ENCODE data around the gene HHATL. TPM values are rescaled to one million over a fixed set of nuclear protein-coding genes. Genes with fewer than 3 reads are reported as not detected.
A peak's percentile ranks its signal among the peaks of the same experiment; 100 is the strongest.

HHATL gene
- total RNA-seq, 1 donor from 2014 or later, result not detected

DNA sequence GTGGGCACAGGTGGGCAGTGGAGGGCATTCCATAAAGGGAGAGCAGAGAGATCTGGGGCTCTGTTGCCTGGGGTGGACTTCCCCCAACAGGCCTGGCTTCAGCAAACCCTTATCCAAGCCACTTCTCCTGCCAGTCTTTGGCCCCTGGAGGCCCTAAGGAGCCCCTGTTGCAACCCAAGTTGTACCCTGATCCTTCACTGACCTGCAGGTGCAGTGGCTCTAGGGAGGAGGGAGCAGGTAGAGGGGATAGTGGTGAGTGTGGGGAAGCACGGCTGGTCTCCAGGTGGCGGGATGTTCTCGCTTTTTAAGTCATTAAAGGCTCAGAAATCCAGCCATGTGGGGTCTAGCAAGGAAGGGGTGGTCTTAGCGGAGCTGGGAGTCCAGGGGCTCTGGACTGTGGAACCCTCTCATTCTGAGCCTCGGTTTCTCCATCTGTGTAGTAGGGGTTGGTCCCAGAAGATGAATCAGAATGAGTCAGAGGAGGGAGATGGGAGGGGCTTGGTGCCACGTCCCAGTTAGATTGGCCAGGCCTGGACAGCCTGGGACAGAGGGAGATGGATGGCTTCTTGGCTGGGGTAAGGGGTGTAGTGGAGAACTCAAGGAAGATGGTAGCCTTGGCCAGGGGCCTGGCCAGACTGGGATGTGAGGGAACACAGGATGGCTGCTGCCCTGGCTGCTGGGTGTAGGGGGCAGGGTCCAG lies 46.5 kb downstream of the HHATL start:
- Mint-ChIP-seq H3K4me3 (ENCODE audit: low read depth) (peak overlapping the region; percentile 53), H3K36me3 (ENCODE audit: insufficient read depth) (peaks cover 2% of the 10 kb centered on the region), H3K27ac (peak overlapping the region; percentile 64), H3K27me3 (no peaks in the 10 kb centered on the region), H3K9me3 (ENCODE audit: low read depth) (no peaks in the 10 kb centered on the region), H3K4me1 (ENCODE audit: low read depth) (peaks cover 13% of the 10 kb centered on the region)
- DNase-seq (ENCODE audit: low spot score, unreplicated experiment), result no peak
- TF ChIP-seq, protein P1, sequence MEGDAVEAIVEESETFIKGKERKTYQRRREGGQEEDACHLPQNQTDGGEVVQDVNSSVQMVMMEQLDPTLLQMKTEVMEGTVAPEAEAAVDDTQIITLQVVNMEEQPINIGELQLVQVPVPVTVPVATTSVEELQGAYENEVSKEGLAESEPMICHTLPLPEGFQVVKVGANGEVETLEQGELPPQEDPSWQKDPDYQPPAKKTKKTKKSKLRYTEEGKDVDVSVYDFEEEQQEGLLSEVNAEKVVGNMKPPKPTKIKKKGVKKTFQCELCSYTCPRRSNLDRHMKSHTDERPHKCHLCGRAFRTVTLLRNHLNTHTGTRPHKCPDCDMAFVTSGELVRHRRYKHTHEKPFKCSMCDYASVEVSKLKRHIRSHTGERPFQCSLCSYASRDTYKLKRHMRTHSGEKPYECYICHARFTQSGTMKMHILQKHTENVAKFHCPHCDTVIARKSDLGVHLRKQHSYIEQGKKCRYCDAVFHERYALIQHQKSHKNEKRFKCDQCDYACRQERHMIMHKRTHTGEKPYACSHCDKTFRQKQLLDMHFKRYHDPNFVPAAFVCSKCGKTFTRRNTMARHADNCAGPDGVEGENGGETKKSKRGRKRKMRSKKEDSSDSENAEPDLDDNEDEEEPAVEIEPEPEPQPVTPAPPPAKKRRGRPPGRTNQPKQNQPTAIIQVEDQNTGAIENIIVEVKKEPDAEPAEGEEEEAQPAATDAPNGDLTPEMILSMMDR (IDR thresholded peaks at IDR 0.05; ENCODE audit: unreplicated experiment), result no peak

DNA sequence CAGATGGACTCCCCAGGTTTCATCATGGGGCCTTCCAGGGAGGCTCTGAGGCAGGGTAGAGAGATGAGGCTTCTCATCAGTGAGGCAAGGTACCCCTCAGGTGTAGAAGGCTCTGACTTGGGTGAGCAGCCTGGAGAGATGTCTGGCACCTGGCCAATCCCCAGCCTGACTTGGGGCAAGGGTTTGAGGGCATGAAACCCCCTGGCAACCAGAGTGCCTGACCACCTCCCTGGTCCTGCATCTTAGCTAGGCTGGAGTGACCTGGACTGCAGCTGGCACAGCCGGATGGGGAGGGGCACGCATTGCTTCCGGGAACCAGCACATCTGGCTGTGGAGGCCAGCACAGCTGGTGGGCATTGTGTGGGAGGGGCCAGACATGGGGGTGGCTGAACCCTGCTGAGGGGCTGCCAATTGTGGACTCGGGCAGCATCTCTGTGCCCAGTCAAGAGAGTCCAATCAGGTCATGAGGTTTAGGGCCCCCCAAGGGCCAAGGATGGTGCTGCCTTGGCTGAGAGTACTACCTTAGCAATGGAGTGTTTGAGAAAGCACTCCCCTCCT lies 47.2 kb downstream of the HHATL start:
- TF ChIP-seq, protein P1 (IDR thresholded peaks at IDR 0.05; ENCODE audit: unreplicated experiment), result no peak
- H3K4me3 Mint-ChIP-seq (ENCODE audit: low read depth), result peak overlapping the region; percentile 54
- H3K27me3 Mint-ChIP-seq, result no peaks in the 10 kb centered on the region
- DNase-seq (ENCODE audit: low spot score, unreplicated experiment), result no peak
- no peak overlapping the region for H3K27ac Mint-ChIP-seq
- peaks cover 13% of the 10 kb centered on the region for H3K4me1 Mint-ChIP-seq (ENCODE audit: low read depth)
- H3K9me3 Mint-ChIP-seq (ENCODE audit: low read depth), result no peaks in the 10 kb centered on the region
- H3K36me3 Mint-ChIP-seq (ENCODE audit: insufficient read depth), result peaks cover 2% of the 10 kb centered on the region

DNA sequence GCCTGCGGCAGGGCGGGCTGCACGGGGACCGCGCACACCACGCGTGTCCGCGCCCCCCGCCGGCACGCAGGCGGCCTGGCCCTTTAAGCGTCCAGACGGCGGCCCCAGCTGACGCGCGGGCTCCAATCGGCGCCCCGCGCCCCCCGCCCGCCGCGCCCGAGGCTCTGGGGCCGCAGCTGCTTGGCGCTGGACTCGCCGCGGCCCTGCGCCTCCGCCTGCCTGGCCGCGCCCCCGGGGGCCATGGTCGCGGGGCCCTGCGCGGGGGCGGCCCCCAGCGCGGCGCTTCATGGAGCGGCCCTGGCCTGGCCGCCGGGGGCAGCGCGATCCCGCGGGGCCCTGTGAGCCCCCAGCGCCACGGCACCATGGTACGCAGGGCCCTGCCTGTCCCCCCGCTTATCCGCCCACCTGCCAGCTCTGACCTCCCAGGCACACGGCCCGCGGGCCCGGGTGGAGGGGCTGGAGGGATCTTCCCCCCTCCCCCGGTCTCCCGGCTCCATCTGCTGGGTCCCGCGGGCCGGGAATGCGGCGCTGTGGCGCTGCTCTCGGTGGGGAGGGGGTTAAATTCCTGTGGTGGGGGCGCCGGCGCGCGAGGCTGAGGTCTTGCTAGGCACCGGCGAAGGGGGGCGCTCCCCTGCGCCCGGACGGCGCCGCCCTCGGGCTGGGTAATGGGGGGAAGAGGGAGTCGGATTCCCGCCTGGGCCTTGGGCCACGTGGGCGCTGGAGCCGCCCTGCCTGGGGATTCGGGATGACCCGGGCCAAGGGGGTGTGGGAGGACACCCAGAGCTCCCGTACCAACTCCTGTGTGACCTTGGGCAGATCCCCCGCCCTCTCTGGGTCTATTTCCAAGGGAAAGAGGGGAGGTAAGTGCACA lies 48.0 kb downstream of the HHATL start:
- H3K4me1 Mint-ChIP-seq (ENCODE audit: low read depth), result peaks cover 13% of the 10 kb centered on the region
- peak overlapping the region; percentile 54 for H3K4me3 Mint-ChIP-seq (ENCODE audit: low read depth)
- no peaks in the 10 kb centered on the region for H3K9me3 Mint-ChIP-seq (ENCODE audit: low read depth)
- no peaks in the 10 kb centered on the region for H3K27me3 Mint-ChIP-seq
- DNase-seq (ENCODE audit: low spot score, unreplicated experiment), result peak; percentile 57
- H3K36me3 Mint-ChIP-seq (ENCODE audit: insufficient read depth), result no peaks in the 10 kb centered on the region
- TF ChIP-seq, protein P1 (IDR thresholded peaks at IDR 0.05; ENCODE audit: unreplicated experiment), result peak; percentile 42
- no peak overlapping the region for H3K27ac Mint-ChIP-seq

DNA sequence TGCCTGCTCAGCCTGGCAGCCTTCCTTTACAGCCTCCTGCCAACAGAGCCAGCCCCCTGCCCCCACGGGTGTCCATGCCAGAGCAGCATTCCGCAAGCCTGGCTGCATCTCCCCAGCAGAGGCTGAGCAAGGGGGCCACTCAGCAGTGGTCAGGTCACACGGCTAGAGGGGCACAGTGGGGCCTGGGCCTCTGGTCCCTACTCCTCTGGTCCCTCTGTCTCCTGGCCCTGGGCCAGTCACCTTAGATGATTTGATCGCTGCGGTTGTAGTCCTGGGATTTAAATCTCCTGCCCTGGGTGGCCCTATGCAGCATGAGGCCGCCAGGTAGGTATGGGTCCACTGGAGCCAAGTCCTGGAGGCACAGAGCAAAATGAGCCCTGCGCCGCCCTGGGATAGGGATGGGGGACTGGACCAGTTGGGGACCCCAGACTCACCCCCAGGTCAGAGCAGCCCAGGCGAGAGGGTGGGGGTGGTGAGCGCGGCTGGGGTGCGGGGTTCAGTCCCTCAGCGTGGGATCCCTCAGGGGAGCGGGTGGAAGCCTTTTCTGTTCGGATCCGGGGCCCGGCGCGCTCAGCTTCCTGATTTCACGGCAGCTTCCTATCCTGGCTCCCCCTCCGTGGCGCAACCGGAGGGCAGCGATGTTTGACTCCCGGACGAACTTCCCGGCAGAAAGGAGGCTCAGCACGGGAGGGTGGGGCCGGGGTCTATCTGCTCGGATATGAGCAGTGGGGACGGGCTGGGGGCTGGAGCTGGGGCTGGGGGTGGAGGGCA lies 48.9 kb downstream of the HHATL start, which contains the start of gene ZBTB47:
Gene ZBTB47, plus strand, starts transcription at position 138 of the 771 bp plus-strand sequence. CDS start 4,659 bp downstream, outside the sequence.
- H3K36me3 Mint-ChIP-seq (ENCODE audit: insufficient read depth), result peaks cover 4% of the 10 kb centered on the region
- TF ChIP-seq, protein P1 (IDR thresholded peaks at IDR 0.05; ENCODE audit: unreplicated experiment), result no peak
- no peak for DNase-seq (ENCODE audit: low spot score, unreplicated experiment)
- no peaks in the 10 kb centered on the region for H3K9me3 Mint-ChIP-seq (ENCODE audit: low read depth)
- peaks cover 13% of the 10 kb centered on the region for H3K4me1 Mint-ChIP-seq (ENCODE audit: low read depth)
- peak within 1 kb of the TSS; percentile 85 for H3K27ac Mint-ChIP-seq
- peak within 1 kb of the TSS; percentile 86 for H3K4me3 Mint-ChIP-seq (ENCODE audit: low read depth)
- no peaks in the 10 kb centered on the region for H3K27me3 Mint-ChIP-seq

DNA sequence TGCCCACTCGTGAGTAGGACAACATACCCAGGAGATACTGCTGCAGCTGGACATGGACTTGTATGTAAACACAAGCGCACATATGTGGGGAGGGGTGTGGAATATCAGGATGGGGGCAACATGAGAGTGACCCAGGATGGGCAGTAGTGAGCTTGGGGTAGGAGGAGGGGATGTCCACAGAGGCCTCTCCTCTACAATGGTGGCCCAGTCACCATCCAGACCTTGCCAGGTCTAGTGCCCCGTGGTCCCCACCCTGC lies 49.4 kb downstream of the HHATL start:
- no peak for DNase-seq (ENCODE audit: low spot score, unreplicated experiment)
- no peaks in the 10 kb centered on the region for H3K27me3 Mint-ChIP-seq
- peaks cover 5% of the 10 kb centered on the region for H3K36me3 Mint-ChIP-seq (ENCODE audit: insufficient read depth)
- peak overlapping the region; percentile 86 for H3K4me3 Mint-ChIP-seq (ENCODE audit: low read depth)
- no peaks in the 10 kb centered on the region for H3K9me3 Mint-ChIP-seq (ENCODE audit: low read depth)
- H3K4me1 Mint-ChIP-seq (ENCODE audit: low read depth), result peaks cover 13% of the 10 kb centered on the region
- TF ChIP-seq, protein P1 (IDR thresholded peaks at IDR 0.05; ENCODE audit: unreplicated experiment), result no peak
- H3K27ac Mint-ChIP-seq, result no peak overlapping the region

Measured in progenitor cell of endocrine pancreas (in vitro differentiated cells).